HG02588 (cell line): ENCODE measurements around the gene KCNAB1.
"Not testable (repeated sequence)": the region's sequence is repeated elsewhere in the genome, so short reads cannot be mapped to it uniquely, and the experiment has no call there.

Experiments
- ATAC-seq: cut with Tn5 transposase; IDR thresholded peaks from one replicate; pipeline ENCODE4 v1.9.1; 2021; ENCODE audit warnings: mild to moderate bottlenecking, moderate library complexity; ENCODE audit not compliant: unreplicated experiment

KCNAB1 gene

GRCh38 chr3:156260331-156260730, 140.0 kb downstream of the KCNAB1 start:
- no peak for ATAC-seq

DNA sequence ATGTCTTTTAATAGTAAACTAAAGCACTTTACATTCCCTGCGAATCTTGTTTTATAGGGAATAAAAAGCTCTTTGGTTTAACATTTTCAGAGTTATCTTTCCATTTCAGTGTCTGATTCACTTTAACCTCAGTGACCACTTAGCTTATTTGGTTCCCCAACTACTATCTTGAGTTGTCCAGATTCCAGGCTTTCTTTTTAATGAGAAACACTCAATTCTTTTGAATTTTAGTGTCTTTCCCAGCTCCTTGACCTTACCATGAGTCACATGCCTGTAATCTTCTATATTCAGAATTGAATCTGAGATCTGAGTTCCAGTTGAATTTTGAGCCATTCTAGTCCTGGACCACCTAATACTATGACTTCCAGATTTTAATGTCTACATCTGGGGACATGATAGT, 144.4 kb downstream of the KCNAB1 start:
- no peak for ATAC-seq

- no peak for ATAC-seq
These were observed 151.1 kb downstream of the KCNAB1 start for GRCh38 chr3:156271508-156271907.

DNA sequence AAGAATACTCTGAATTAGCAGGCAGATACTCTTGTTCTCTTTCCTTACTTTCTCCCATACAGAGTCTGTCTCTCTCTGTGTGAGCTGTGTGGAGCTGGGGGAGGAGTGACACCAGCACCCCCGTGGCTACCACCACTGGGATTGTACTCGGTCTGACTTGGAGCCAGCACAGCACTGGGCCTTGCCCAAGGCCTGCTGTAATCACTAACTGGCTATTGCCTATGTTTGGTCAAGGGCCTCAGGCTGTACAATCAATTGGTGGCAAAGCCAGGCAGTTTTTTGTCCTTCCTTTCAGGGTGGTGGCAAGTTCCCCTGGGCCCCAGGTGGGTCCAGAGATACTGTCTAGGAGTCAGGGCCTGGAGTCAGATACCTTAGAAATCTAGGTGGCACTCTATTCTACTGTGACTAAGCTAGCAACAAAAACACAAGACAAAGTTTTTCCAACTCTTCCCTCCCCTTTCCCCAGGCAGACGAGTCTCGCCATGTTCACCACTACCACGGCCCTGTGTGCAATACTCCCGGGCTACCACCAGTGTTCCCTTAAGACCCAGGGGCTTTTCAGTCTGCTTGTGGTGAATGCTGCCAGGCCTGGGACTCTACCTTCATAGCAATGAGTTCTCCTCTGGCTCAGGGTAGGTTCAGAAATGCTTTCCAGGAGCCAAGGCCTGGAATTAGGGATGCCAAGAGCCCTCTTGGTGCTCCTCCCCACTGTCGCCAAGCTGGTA, 151.8 kb downstream of the KCNAB1 start:
- ATAC-seq = no peak

DNA sequence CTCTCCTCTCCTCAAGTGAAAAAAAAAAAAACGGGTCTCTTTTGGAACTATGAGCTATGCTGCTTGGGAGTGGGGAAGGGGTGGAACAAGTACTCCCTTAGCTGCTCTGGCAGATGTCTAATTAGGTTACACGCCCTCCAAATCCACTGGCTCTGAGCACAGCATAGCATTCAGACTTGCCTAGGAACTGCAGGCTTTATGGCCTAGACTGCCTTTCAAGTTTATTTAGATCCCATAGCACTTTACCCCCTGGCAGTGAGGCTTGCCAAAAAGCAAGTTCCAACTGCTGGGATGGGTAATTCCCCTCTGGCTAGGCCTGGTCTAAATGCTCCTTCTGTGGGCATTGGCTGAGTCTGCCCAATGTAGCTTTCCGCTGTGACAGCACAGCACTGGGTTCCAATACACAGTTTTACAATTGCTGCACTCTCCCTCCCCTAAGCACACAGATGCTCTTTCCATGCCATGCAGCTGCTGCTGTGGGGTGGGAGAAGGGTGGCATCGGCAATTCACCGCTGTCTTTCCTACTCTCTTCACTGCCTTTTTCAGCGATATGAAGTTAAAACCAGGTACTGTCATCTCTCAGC, 152.8 kb downstream of the KCNAB1 start:
- ATAC-seq = no peak

DNA sequence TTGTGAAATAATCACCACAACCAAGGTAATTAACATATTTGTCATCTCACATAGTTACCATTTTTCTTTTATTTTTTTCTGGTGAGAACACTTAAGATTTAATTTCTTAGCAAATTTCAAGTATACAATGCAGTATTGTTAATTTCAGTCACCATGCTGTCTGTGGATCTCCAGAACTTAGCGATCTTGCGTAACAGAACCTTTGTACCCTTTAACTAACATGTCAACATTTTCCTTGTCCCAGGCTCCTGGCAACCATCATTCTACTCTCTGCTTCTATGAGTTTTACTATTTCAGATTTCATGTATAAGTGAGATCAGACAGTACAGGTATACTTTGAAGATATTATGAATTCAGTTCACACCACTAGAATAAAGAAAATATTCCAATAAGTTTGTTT, 154.4 kb downstream of the KCNAB1 start:
- no peak for ATAC-seq

DNA sequence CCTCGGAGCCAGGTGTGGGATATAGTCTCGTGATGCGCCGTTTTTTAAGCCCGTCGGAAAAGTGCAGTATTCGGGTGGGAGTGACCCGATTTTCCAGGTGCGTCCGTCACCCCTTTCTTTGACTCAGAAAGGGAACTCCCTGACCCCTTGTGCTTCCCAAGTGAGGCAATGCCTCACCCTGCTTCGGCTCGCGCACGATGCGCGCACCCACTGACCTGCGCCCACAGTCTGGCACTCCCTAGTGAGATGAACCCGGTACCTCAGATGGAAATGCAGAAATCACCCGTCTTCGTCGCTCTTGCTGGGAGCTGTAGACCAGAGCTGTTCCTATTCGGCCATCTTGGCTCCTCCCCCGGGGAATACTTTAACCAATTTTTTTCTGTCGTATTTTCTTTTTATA, 164.3 kb downstream of the KCNAB1 start:
- not testable (repeated sequence) for ATAC-seq

DNA sequence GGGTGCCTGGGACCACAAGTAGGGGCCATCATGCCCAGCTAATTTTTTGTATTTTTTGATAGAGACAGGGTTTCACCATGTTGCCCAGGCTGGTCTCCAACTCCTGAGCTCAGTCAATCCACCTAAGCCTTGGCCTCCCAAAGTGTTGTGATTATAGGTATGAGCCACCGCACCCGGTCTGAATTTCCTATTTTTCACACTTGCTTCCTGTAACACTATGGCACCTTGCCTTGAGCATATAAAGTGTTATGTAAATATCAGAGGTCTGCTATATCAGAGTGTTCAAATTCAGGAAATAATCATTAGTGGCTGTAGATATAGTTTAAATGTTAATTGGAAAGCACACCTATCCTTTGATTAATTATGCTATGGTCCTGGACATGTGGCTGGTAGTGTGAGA, 165.2 kb downstream of the KCNAB1 start:
- ATAC-seq = no peak

DNA sequence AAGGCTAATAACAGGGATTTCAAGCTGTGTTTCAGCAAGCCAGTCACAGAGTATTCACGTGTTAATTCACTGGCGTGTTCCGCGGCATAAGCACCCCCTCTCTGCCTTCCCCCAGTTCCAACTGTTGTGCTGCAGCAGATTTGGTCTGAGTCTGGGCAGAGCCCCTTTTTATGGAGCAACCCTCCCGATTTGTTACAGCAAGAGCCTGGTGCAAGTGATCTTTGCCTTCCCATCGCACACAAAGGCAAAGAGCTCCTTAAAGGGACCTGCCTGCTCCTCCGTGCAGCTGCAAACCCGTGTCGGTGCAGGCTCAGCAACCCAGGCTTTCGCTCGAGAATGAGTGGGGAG, 170.5 kb downstream of the KCNAB1 start:
- ATAC-seq = no peak

DNA sequence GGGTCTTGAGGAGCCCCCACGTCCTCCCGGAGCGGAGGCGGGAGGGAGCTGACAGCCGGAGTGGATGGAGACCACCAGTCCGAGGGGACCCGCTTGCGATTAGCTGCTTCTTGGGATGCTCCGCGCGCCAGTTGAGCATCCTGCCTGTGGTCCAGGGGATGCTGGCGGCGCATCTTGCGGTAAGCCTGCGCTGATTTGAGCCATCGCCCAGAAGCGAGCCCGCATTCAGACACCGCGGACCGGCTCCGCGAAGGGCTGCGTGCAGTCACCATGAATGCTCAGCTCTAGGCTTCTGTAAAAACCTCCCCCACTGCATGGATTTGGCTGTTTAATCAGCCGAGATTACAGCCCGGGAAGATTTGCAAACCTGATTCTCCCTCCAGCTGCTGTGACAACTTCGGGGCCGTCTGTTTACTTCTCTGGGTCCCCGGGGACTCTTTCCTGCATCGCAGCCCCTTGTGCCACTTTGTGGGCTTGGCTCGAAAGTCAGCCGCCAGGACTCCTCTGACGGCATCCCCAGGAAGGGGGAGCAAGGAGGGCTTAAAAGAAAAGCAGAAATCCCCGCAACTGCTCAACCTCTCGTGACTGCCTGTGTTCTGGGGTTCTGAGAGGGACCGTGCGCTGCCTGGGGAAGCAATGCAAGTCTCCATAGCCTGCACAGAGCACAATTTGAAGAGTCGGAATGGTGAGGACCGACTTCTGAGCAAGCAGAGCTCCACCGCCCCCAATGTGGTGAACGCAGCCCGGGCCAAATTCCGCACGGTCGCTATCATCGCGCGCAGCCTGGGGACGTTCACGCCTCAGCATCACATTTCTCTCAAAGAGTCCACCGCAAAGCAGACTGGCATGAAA, 171.1 kb downstream of the KCNAB1 start:
- ATAC-seq = no peak

- no peak for ATAC-seq
These were observed 173.2 kb downstream of the KCNAB1 start for GRCh38 chr3:156293566-156293965.

GRCh38 chr3:156297582-156297981, 177.2 kb downstream of the KCNAB1 start:
- no peak for ATAC-seq

DNA sequence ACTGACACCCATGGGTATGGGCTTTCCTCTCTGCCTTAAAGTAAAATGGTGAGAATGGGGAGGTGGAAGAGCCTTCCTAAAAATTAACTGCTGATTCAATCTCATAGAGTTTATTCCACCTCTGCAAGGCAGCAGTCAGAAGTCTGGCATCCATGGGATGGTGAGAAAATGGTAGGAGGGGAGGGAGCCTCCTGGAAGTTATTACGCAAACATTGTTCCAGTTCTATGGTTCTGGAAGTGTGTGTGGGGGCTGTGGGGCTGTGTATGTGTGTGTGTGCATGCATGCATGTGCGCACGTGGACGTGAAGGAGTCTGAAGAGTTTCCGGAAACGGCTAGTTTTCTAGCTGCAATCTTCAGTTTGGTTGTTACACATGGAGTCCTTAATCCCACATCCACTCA, 177.6 kb downstream of the KCNAB1 start:
- no peak for ATAC-seq

GRCh38 chr3:156298938-156299337, 178.6 kb downstream of the KCNAB1 start:
- no peak for ATAC-seq

GRCh38 chr3:156299569-156299968, 179.2 kb downstream of the KCNAB1 start:
- no peak for ATAC-seq

GRCh38 chr3:156300371-156300770, 180.0 kb downstream of the KCNAB1 start:
- ATAC-seq = no peak

DNA sequence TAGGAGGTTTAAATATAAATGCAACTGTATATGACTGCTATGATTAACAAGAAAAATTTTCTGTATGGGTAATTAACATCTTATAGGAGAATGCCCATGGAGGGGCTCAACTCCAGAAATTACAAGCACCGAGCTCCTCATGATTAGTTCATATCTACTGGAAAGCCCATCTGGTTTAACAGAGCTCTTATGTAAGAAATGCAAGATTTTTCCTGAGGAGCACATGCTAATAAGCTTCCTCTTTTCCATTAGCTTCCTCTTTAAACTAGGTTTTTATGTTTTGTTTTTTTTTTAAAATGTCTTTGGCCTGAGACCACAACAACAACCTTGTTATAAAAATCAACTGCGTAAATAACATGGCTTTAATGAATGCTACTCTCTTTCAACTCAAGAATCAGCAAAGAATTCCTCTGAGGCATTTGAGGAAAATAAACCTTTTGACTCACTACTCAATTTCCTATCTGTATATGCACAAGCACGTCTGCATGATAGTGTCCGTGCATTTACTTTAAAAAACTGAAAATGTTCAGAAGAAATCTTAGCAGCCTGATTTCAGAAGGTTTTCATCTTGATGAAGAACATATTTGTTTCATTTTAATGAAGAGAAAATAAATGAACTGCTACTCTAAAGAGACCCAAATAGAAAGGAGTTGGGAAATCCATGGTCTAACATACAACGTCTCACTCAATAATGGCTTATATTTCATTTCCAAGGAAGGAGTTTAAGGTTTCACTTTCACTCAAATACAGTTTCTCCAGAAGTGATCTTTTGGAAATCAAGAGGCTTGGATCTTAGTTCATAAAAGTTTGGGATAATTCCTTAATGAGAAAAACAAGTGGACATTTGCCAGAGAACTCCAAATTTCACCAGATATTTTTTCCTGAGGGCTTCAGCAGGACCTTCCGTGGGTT, 180.8 kb downstream of the KCNAB1 start:
- no peak for ATAC-seq

- no peak for ATAC-seq
These were observed 182.8 kb downstream of the KCNAB1 start for GRCh38 chr3:156303001-156303707.

DNA sequence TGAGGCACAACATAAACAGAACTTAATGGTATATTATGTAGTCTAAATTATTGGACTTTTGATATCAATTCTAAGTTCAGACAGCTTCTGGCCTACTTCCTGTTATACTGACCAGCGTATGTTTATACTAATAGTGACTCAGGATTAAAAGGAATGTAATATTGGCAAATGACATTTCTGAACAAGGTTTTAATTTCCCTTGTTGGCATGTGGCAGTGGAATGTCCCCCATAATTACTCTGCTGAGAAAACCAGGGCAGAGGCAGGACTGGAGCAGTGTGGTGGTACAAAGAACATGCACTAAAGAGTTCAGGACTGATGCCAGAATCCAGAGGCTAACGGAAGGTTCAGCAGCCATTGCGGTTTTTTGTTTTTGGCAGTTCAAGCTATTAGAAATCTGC, 184.0 kb downstream of the KCNAB1 start:
- no peak for ATAC-seq

DNA sequence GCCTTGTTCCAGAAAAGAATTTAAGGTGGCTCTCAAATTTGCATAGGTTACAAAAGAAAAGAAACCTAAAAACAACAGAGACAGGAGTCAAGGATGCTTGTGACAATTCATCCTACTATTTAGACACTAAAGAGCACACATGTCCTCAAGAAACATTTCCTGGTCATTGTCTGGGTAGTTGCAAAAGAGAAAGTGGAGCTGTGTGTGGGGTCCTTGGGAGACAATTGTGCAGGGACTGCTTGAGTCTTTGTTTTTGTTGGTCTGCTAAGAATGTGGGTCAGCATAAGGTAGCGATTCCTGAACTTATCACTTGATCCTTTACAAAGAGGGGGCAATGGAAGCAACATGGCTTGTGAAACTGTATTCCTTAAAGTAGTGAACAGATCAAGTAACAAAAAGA, 185.3 kb downstream of the KCNAB1 start:
- ATAC-seq = no peak
